ENCODE measurements around the gene STARD13. TPM values are rescaled to one million over a fixed set of nuclear protein-coding genes. Genes with fewer than 3 reads are reported as not detected.

Gene STARD13
- total RNA-seq, 1 donor = 11.0 TPM

- DNase-seq (ENCODE audit: low read depth) = no peak
- H3K4me3 ChIP-seq (ENCODE audit: low read depth, low read length) = no peak overlapping the region
- TF ChIP-seq CTCF (IDR thresholded peaks at IDR 0.05; ENCODE audit: insufficient read depth, low read length) = no peak
Observed at GRCh38 chr13:33232883-33233282, 52.7 kb downstream of the STARD13 start.

GRCh38 chr13:33231339-33231738 lies 54.2 kb downstream of the STARD13 start:
- TF ChIP-seq CTCF (IDR thresholded peaks at IDR 0.05; ENCODE audit: insufficient read depth, low read length) = no peak
- no peak for DNase-seq (ENCODE audit: low read depth)
- H3K4me3 ChIP-seq (ENCODE audit: low read depth, low read length) = no peak overlapping the region

DNA sequence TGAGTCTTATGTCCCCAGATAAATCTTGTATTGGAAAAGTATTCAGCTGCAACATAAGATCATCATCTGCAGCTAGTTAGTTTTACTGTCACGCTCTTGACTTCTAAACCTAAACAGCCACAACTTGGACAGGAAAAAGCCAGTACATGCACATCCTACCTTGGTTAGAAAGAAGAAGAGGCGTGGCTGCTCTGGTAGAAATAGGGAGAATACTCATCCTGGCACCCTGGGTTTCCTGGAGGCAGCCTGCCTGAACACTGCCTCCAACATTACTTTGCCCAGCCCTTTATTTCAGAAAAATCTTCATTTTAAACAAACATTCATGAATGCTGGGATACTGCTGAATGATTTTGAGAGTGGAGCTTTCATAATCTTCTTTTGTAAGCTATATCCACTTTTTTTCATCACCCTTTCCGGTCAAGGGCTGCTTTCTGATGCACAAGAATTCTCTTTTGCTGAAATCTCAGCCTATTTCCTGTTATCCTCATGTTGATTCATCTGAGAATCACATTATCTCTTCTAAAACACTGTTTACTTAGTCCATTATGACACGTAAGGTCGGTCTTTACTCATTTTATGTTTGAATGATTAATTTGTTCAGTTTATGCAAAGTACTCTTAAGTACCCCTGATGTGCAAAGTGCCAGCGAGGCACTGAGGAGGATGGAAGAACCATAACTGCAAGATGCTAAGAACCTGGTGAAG lies 55.2 kb downstream of the STARD13 start:
- DNase-seq (ENCODE audit: low read depth) = peak; percentile 64
- no peak for TF ChIP-seq CTCF (IDR thresholded peaks at IDR 0.05; ENCODE audit: insufficient read depth, low read length)
- no peak overlapping the region for H3K4me3 ChIP-seq (ENCODE audit: low read depth, low read length)

GRCh38 chr13:33229446-33230177 lies 55.9 kb downstream of the STARD13 start:
- TF ChIP-seq CTCF (IDR thresholded peaks at IDR 0.05; ENCODE audit: insufficient read depth, low read length) = no peak
- no peak overlapping the region for H3K4me3 ChIP-seq (ENCODE audit: low read depth, low read length)
- DNase-seq (ENCODE audit: low read depth) = no peak

GRCh38 chr13:33228648-33229445 lies 56.7 kb downstream of the STARD13 start:
- H3K4me3 ChIP-seq (ENCODE audit: low read depth, low read length) = no peak overlapping the region
- TF ChIP-seq CTCF (IDR thresholded peaks at IDR 0.05; ENCODE audit: insufficient read depth, low read length) = peak; percentile 97
- peak; percentile 74 for DNase-seq (ENCODE audit: low read depth)

- no peak for TF ChIP-seq CTCF (IDR thresholded peaks at IDR 0.05; ENCODE audit: insufficient read depth, low read length)
- no peak overlapping the region for H3K4me3 ChIP-seq (ENCODE audit: low read depth, low read length)
- DNase-seq (ENCODE audit: low read depth) = no peak
Observed at GRCh38 chr13:33227927-33228647, 57.5 kb downstream of the STARD13 start.

Data from fibroblast of the aortic adventitia (primary cell).